Measurements from ENCODE around the gene KIF18B.

Gene KIF18B

DNA sequence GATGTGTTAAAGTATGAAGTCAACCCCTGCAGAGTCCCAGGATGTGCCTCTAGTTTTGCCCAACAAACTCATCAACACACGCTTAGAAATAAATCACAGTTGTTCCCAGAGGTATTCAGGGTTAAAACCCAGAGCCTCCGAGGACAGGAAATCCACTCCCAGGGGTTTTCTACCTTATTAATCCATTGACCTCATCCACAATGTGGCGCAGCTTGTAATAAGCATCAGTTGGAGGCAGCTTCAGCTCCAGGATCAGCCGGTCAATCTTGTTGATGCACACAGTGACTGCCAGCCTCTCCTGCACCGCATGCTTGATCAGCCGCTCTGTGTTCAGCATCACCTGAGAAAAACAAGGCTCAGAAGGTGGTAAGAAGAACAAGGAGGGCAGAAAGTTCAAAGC is 71.8 kb downstream of the KIF18B start:
- no peak for DNase-seq (ENCODE audit: low read depth in 2 of 2)
